NOMO-1 treated with DMSO at 0.1 percent for 48 hours (cell line): Measurements from ENCODE around the gene STX8.
"Not testable (repeated sequence)": the region's sequence is repeated elsewhere in the genome, so short reads cannot be mapped to it uniquely, and the experiment has no call there.

Experiments used
- DNase-seq: peaks from one replicate; lab custom pipeline; 2025; ENCODE audit not compliant: unreplicated experiment; lab: John Stamatoyannopoulos, UW

STX8 gene

GRCh38 chr17:9269350-9270035, 306.1 kb downstream of the STX8 start:
- no peak for DNase-seq

GRCh38 chr17:9268546-9268945, 307.1 kb downstream of the STX8 start:
- no peak for DNase-seq

- no peak for DNase-seq
These were observed 308.9 kb downstream of the STX8 start for GRCh38 chr17:9266697-9267117.

- no peak for DNase-seq
These were observed 309.5 kb downstream of the STX8 start for GRCh38 chr17:9266031-9266680.

- no peak for DNase-seq
These were observed 314.3 kb downstream of the STX8 start for GRCh38 chr17:9261081-9262012.

- DNase-seq = no peak
These were observed 316.2 kb downstream of the STX8 start for GRCh38 chr17:9259419-9259818.

GRCh38 chr17:9258115-9259015, 317.3 kb downstream of the STX8 start:
- DNase-seq = no peak

- not testable (repeated sequence) for DNase-seq
These were observed 318.0 kb downstream of the STX8 start for GRCh38 chr17:9257630-9257965.

GRCh38 chr17:9256751-9257629, 318.6 kb downstream of the STX8 start:
- DNase-seq = no peak

- DNase-seq = no peak
These were observed 319.3 kb downstream of the STX8 start for GRCh38 chr17:9256361-9256750.

GRCh38 chr17:9255833-9256232, 319.8 kb downstream of the STX8 start:
- no peak for DNase-seq

GRCh38 chr17:9254841-9255240, 320.8 kb downstream of the STX8 start:
- no peak for DNase-seq

- no peak for DNase-seq
These were observed 322.3 kb downstream of the STX8 start for GRCh38 chr17:9253308-9253707.

GRCh38 chr17:9251273-9251672, 324.3 kb downstream of the STX8 start:
- DNase-seq = no peak

- DNase-seq = no peak
These were observed 326.2 kb downstream of the STX8 start for GRCh38 chr17:9249245-9249953.

- DNase-seq = no peak
These were observed 328.1 kb downstream of the STX8 start for GRCh38 chr17:9247401-9247938.

- DNase-seq = no peak
These were observed 331.3 kb downstream of the STX8 start for GRCh38 chr17:9244066-9245052.

GRCh38 chr17:9242983-9243382, 332.6 kb downstream of the STX8 start:
- DNase-seq = no peak
